ENCODE data around the gene TSPAN16. TPM values are rescaled to one million over a fixed set of nuclear protein-coding genes. Genes with fewer than 3 reads are reported as not detected.
A peak's percentile ranks its signal among the peaks of the same experiment; 100 is the strongest.
"Not testable (repeated sequence)": the region's sequence is repeated elsewhere in the genome, so short reads cannot be mapped to it uniquely, and the experiment has no call there.

Gene TSPAN16
- total and polyA plus RNA-seq, 2 experiments from 2014 or later, result not detected

DNA sequence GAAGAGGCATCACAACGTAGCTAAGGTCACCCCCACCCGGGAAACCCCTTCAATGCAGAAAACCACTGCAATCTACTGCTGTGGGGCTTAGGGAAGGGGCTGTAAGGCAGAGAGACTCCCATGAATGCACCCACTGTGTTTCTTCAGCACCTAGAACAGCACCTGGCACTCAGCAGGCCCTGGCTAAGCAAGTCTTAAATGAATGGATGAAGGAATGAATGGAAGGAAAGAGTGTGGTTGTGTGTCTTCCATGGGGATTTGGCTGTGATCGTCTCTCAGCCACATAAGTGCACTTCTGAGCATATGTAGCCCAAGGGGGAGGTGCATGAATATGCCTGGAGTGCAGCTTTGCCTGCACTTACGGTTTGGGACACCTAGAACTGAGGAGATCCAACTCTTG lies 53.2 kb downstream of the TSPAN16 start:
- no peaks in the 10 kb centered on the region for H3K36me3 ChIP-seq (ENCODE audit: insufficient read depth)
- peaks cover 34% of the 10 kb centered on the region for H3K27me3 Mint-ChIP-seq (ENCODE audit: insufficient read depth, low read depth, poor library complexity)
- H3K4me2 ChIP-seq, result no peak overlapping the region
- no peaks in the 10 kb centered on the region; the same call in 1 of the 3 replicates for H3K36me3 Mint-ChIP-seq (ENCODE audit: low read depth)
- H3K4me1 Mint-ChIP-seq, result peaks cover 21% of the 10 kb centered on the region
- no peaks in the 10 kb centered on the region for H3F3A ChIP-seq (replicated peaks; ENCODE audit: low read depth)
- H3K27me3 ChIP-seq (ENCODE audit: insufficient read depth), result no peaks in the 10 kb centered on the region
- peaks cover 8% of the 10 kb centered on the region; the same call in 1 of the 3 replicates for H3K9me3 Mint-ChIP-seq
- no peaks in the 10 kb centered on the region for H3K79me2 ChIP-seq (replicated peaks; ENCODE audit: insufficient read depth)
- ATAC-seq (no peak), DNase-seq (ENCODE audit: low spot score) (no peak)
- H3K9me2 ChIP-seq (ENCODE audit: insufficient read depth), result no peaks in the 10 kb centered on the region
- no peak for TF ChIP-seq ZNF331 (CRISPR knock-in tag; IDR thresholded peaks at IDR 0.05; ENCODE audit: low read depth)
- TF ChIP-seq STAT1 (IDR thresholded peaks at IDR 0.05; ENCODE audit: unreplicated experiment), result no peak
- TF ChIP-seq, protein P1, sequence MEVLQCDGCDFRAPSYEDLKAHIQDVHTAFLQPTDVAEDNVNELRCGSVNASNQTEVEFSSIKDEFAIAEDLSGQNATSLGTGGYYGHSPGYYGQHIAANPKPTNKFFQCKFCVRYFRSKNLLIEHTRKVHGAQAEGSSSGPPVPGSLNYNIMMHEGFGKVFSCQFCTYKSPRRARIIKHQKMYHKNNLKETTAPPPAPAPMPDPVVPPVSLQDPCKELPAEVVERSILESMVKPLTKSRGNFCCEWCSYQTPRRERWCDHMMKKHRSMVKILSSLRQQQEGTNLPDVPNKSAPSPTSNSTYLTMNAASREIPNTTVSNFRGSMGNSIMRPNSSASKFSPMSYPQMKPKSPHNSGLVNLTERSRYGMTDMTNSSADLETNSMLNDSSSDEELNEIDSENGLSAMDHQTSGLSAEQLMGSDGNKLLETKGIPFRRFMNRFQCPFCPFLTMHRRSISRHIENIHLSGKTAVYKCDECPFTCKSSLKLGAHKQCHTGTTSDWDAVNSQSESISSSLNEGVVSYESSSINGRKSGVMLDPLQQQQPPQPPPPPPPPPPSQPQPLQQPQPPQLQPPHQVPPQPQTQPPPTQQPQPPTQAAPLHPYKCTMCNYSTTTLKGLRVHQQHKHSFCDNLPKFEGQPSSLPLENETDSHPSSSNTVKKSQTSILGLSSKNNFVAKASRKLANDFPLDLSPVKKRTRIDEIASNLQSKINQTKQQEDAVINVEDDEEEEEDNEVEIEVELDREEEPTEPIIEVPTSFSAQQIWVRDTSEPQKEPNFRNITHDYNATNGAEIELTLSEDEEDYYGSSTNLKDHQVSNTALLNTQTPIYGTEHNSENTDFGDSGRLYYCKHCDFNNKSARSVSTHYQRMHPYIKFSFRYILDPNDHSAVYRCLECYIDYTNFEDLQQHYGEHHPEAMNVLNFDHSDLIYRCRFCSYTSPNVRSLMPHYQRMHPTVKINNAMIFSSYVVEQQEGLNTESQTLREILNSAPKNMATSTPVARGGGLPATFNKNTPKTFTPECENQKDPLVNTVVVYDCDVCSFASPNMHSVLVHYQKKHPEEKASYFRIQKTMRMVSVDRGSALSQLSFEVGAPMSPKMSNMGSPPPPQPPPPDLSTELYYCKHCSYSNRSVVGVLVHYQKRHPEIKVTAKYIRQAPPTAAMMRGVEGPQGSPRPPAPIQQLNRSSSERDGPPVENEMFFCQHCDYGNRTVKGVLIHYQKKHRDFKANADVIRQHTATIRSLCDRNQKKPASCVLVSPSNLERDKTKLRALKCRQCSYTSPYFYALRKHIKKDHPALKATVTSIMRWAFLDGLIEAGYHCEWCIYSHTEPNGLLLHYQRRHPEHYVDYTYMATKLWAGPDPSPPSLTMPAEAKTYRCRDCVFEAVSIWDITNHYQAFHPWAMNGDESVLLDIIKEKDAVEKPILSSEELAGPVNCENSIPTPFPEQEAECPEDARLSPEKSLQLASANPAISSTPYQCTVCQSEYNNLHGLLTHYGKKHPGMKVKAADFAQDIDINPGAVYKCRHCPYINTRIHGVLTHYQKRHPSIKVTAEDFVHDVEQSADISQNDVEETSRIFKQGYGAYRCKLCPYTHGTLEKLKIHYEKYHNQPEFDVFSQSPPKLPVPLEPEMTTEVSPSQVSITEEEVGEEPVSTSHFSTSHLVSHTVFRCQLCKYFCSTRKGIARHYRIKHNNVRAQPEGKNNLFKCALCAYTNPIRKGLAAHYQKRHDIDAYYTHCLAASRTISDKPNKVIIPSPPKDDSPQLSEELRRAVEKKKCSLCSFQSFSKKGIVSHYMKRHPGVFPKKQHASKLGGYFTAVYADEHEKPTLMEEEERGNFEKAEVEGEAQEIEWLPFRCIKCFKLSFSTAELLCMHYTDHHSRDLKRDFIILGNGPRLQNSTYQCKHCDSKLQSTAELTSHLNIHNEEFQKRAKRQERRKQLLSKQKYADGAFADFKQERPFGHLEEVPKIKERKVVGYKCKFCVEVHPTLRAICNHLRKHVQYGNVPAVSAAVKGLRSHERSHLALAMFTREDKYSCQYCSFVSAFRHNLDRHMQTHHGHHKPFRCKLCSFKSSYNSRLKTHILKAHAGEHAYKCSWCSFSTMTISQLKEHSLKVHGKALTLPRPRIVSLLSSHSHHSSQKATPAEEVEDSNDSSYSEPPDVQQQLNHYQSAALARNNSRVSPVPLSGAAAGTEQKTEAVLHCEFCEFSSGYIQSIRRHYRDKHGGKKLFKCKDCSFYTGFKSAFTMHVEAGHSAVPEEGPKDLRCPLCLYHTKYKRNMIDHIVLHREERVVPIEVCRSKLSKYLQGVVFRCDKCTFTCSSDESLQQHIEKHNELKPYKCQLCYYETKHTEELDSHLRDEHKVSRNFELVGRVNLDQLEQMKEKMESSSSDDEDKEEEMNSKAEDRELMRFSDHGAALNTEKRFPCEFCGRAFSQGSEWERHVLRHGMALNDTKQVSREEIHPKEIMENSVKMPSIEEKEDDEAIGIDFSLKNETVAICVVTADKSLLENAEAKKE (CRISPR knock-in tag; IDR thresholded peaks at IDR 0.05), result no peak
- TF ChIP-seq, protein P2, sequence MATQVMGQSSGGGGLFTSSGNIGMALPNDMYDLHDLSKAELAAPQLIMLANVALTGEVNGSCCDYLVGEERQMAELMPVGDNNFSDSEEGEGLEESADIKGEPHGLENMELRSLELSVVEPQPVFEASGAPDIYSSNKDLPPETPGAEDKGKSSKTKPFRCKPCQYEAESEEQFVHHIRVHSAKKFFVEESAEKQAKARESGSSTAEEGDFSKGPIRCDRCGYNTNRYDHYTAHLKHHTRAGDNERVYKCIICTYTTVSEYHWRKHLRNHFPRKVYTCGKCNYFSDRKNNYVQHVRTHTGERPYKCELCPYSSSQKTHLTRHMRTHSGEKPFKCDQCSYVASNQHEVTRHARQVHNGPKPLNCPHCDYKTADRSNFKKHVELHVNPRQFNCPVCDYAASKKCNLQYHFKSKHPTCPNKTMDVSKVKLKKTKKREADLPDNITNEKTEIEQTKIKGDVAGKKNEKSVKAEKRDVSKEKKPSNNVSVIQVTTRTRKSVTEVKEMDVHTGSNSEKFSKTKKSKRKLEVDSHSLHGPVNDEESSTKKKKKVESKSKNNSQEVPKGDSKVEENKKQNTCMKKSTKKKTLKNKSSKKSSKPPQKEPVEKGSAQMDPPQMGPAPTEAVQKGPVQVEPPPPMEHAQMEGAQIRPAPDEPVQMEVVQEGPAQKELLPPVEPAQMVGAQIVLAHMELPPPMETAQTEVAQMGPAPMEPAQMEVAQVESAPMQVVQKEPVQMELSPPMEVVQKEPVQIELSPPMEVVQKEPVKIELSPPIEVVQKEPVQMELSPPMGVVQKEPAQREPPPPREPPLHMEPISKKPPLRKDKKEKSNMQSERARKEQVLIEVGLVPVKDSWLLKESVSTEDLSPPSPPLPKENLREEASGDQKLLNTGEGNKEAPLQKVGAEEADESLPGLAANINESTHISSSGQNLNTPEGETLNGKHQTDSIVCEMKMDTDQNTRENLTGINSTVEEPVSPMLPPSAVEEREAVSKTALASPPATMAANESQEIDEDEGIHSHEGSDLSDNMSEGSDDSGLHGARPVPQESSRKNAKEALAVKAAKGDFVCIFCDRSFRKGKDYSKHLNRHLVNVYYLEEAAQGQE (IDR thresholded peaks at IDR 0.05; ENCODE audit: unreplicated experiment), result peak; percentile 53
- no peak for TF ChIP-seq EZH2phosphoT487 (IDR thresholded peaks at IDR 0.05; ENCODE audit: unreplicated experiment)
- no peaks in the 10 kb centered on the region for H4K20me1 ChIP-seq (replicated peaks; ENCODE audit: insufficient read depth)
- no peak overlapping the region for H3K27ac ChIP-seq (ENCODE audit: low read depth)
- H2AFZ ChIP-seq, result no peak overlapping the region
- no peak overlapping the region for H3K4me3 Mint-ChIP-seq
- no peak overlapping the region for H3K27ac Mint-ChIP-seq
- H3K4me1 ChIP-seq (ENCODE audit: insufficient read depth), result peaks cover 5% of the 10 kb centered on the region; the same call in 1 of the 2 replicates
- no peak overlapping the region for H3K4me3 ChIP-seq

DNA sequence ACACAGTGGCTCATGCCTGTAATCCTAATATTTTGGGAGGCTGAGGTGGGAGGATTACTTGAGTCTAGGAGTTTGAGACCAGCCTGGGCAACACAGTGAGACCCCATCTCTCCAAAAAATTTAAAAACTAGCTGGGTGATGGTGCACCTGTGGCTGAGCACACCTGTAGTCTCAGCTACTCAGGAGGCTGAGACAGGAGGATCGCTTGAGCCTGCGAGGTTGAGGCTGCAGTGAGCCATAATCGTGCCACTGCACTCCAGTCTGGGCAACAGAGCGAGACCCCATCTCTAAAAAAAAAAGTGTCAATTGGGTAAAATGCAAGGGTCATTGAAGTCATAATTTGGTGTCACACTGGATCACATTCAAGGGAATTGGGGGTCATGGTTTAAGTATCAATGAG lies 58.1 kb downstream of the TSPAN16 start:
- peaks cover 14% of the 10 kb centered on the region for H3K4me1 Mint-ChIP-seq
- peaks cover 31% of the 10 kb centered on the region for H3K27me3 Mint-ChIP-seq (ENCODE audit: insufficient read depth, low read depth, poor library complexity)
- not testable (repeated sequence) for H3K27ac ChIP-seq (ENCODE audit: low read depth); H3K79me2 ChIP-seq (replicated peaks; ENCODE audit: insufficient read depth); H3K27me3 ChIP-seq (ENCODE audit: insufficient read depth); H4K20me1 ChIP-seq (replicated peaks; ENCODE audit: insufficient read depth); DNase-seq (ENCODE audit: low spot score); H2AFZ ChIP-seq; H3K4me2 ChIP-seq; H3K27ac Mint-ChIP-seq; H3K4me3 ChIP-seq; H3K9me3 Mint-ChIP-seq; H3K36me3 ChIP-seq (ENCODE audit: insufficient read depth); H3K9me2 ChIP-seq (ENCODE audit: insufficient read depth); H3F3A ChIP-seq (replicated peaks; ENCODE audit: low read depth); H3K4me1 ChIP-seq (ENCODE audit: insufficient read depth); ATAC-seq; H3K36me3 Mint-ChIP-seq (ENCODE audit: low read depth)
- H3K4me3 Mint-ChIP-seq, result peak overlapping the region; percentile 16; the same call in 1 of the 3 replicates
